Measurements from ENCODE around the gene HM13. TPM values are rescaled to one million over a fixed set of nuclear protein-coding genes. Genes with fewer than 3 reads are reported as not detected.

HM13 gene
- total and polyA plus RNA-seq, 2 of the 13 experiments (the other 11 are each of a cell fraction or from before 2014, with no cell fraction given), result 118 to 243 TPM

DNA sequence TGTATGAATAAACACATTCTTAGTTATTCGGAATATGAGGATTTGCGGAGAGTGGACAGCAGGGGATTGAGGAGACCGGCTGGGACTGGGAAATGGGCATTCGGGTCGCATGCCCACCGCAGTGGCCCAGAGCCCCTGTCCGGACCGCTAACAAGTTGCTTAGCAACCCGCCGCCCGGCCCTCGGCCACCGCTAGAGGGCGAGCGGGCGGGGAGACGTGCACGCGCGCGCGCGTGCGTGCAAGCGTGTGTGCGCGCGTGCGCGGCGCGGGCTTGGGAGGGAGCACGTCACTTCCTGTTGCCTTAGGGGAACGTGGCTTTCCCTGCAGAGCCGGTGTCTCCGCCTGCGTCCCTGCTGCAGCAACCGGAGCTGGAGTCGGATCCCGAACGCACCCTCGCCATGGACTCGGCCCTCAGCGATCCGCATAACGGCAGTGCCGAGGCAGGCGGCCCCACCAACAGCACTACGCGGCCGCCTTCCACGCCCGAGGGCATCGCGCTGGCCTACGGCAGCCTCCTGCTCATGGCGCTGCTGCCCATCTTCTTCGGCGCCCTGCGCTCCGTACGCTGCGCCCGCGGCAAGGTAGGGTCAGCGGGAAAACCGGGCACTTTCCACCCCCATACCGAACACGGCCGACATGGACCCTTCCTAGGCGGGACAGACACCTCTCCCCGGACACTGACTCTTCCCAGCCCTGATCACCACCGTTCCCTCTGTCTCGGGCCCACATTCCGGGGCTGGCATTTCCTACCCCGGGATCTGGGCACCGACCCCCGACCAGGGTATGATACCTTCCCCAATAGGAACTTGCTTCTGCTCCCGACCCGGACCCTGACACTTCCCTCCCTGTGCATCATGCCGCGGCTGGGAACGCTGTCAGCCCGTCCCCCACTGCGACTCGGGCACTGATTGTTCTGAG is at the start of gene HM13 (continued):
- TF ChIP-seq, protein P1, sequence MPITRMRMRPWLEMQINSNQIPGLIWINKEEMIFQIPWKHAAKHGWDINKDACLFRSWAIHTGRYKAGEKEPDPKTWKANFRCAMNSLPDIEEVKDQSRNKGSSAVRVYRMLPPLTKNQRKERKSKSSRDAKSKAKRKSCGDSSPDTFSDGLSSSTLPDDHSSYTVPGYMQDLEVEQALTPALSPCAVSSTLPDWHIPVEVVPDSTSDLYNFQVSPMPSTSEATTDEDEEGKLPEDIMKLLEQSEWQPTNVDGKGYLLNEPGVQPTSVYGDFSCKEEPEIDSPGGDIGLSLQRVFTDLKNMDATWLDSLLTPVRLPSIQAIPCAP (CRISPR knock-in tag; IDR thresholded peaks at IDR 0.05; ENCODE audit: low read depth), result no peak
- TF ChIP-seq THAP7 (CRISPR knock-in tag; IDR thresholded peaks at IDR 0.05) (peak; percentile 61), SMAD1 (CRISPR knock-in tag; IDR thresholded peaks at IDR 0.05; ENCODE audit: borderline replicate concordance, low read depth) (peak; percentile 73; the same call in 1 of the 2 replicates), ZNF574 (CRISPR knock-in tag; IDR thresholded peaks at IDR 0.05) (peak; percentile 93), PATZ1 (CRISPR knock-in tag; IDR thresholded peaks at IDR 0.05) (no peak; the same call in 1 of the 2 replicates), ZNF451 (CRISPR knock-in tag; IDR thresholded peaks at IDR 0.05) (peak; percentile 98), ZNF878 (CRISPR knock-in tag; IDR thresholded peaks at IDR 0.05) (no peak; the same call in 1 of the 2 replicates), NR2F2 (IDR thresholded peaks at IDR 0.05; ENCODE audit: borderline replicate concordance, low read depth) (no peak; the same call in 1 of the 2 replicates), ZNF354B (CRISPR knock-in tag; IDR thresholded peaks at IDR 0.05) (no peak), NFYB (CRISPR knock-in tag; IDR thresholded peaks at IDR 0.05) (peak; percentile 57; the same call in 1 of the 2 replicates), HIVEP1 (CRISPR knock-in tag; IDR thresholded peaks at IDR 0.05) (peak; percentile 77), SKI (IDR thresholded peaks at IDR 0.05; ENCODE audit: partially characterized antibody) (peak; percentile 64), MIXL1 (CRISPR knock-in tag; IDR thresholded peaks at IDR 0.05) (peak; percentile 17; the same call in 1 of the 2 replicates), MNT (IDR thresholded peaks at IDR 0.05) (peak; percentile 92), SMYD3 (CRISPR knock-in tag; IDR thresholded peaks at IDR 0.05) (no peak), ZNF232 (CRISPR knock-in tag; IDR thresholded peaks at IDR 0.05; ENCODE audit: borderline replicate concordance) (peak; percentile 97)
- TF ChIP-seq, protein P2, sequence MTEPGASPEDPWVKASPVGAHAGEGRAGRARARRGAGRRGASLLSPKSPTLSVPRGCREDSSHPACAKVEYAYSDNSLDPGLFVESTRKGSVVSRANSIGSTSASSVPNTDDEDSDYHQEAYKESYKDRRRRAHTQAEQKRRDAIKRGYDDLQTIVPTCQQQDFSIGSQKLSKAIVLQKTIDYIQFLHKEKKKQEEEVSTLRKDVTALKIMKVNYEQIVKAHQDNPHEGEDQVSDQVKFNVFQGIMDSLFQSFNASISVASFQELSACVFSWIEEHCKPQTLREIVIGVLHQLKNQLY (CRISPR knock-in tag; IDR thresholded peaks at IDR 0.05), result 0 out of 2 replicates have a peak, but pooled peaks have one; percentile 27
- TF ChIP-seq, protein P3, sequence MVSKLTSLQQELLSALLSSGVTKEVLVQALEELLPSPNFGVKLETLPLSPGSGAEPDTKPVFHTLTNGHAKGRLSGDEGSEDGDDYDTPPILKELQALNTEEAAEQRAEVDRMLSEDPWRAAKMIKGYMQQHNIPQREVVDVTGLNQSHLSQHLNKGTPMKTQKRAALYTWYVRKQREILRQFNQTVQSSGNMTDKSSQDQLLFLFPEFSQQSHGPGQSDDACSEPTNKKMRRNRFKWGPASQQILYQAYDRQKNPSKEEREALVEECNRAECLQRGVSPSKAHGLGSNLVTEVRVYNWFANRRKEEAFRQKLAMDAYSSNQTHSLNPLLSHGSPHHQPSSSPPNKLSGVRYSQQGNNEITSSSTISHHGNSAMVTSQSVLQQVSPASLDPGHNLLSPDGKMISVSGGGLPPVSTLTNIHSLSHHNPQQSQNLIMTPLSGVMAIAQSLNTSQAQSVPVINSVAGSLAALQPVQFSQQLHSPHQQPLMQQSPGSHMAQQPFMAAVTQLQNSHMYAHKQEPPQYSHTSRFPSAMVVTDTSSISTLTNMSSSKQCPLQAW (CRISPR knock-in tag; IDR thresholded peaks at IDR 0.05), result peak; percentile 91

Measured in HepG2 (cell line).